ENCODE results near the gene KRTAP1-4. TPM values are rescaled to one million over a fixed set of nuclear protein-coding genes. Genes with fewer than 3 reads are reported as not detected.
"Not testable (repeated sequence)": the region's sequence is repeated elsewhere in the genome, so short reads cannot be mapped to it uniquely, and the experiment has no call there.

Gene KRTAP1-4
- polyA plus RNA-seq (ENCODE audit: insufficient read length), result not detected

- DNase-seq (ENCODE audit: low read depth), result no peak
These were observed at the start of gene KRTAP1-4 for GRCh38 chr17:41029633-41030245. Gene KRTAP1-4 (minus strand): TSS chr17:41030195. CDS start chr17:41030078, 117 bp downstream.

DNA sequence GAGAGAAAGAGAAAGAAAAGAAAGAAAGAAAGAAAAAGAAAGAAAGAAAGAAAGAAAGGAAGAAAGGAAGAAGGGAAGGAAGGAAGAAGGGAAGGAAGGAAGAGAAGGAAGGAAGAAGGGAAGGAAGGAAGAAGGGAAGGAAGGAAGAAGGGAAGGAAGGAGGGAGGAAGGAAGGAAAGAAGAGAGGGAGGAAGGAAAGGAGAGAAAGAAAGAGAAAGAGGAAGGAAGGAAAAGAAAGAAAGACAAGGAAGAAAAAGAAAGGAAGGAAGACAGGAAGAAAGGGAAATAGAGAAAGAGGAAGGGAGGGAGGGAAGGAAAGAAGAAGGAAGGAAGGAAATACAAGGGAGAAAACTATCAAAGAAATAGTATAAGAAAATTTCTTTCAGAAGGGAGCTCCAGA, 46.8 kb upstream of the KRTAP1-4 start:
- no peak for DNase-seq (ENCODE audit: low read depth)

DNA sequence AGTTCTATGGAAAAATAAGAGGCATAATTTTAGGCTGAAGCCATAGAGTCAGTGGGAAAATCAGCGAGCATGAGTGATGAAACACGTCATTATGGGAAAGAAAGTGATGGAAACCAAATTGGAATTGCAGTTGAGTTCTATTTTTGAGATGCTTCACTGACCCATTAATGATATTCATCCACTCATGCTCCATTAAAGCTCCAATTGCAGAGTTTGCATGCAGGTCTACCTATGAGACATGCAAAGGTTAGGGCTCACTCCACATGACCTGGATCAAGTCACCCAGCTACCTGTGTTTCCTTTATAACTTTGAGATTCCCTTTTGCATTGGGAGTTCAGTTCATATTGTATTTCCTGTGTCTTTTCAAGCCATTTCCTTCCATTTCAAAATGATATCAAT, 43.7 kb upstream of the KRTAP1-4 start:
- DNase-seq (ENCODE audit: low read depth), result no peak

- DNase-seq (ENCODE audit: low read depth), result no peak
These were observed 41.8 kb upstream of the KRTAP1-4 start for GRCh38 chr17:41071606-41072360.

GRCh38 chr17:41069031-41069430, 39.0 kb upstream of the KRTAP1-4 start:
- DNase-seq (ENCODE audit: low read depth), result no peak

DNA sequence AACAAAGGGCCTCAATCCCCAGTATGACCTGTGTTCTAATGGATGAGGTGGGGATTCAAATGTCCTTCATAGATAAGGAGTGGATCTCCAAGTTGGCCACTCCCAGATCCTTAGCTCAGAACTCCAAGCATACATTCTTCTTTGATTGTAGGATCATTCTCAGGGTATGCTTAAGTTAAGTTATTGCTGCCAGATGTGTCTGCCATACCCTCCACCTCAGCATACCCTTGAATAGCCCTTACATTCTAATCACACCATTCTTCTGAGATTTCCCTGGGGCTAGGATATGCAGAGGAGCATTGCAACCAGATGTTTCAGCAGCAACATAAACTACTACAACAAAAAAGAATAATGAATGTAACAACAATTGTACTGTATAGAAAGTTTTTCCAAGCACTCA, 37.3 kb upstream of the KRTAP1-4 start:
- DNase-seq (ENCODE audit: low read depth), result no peak

DNA sequence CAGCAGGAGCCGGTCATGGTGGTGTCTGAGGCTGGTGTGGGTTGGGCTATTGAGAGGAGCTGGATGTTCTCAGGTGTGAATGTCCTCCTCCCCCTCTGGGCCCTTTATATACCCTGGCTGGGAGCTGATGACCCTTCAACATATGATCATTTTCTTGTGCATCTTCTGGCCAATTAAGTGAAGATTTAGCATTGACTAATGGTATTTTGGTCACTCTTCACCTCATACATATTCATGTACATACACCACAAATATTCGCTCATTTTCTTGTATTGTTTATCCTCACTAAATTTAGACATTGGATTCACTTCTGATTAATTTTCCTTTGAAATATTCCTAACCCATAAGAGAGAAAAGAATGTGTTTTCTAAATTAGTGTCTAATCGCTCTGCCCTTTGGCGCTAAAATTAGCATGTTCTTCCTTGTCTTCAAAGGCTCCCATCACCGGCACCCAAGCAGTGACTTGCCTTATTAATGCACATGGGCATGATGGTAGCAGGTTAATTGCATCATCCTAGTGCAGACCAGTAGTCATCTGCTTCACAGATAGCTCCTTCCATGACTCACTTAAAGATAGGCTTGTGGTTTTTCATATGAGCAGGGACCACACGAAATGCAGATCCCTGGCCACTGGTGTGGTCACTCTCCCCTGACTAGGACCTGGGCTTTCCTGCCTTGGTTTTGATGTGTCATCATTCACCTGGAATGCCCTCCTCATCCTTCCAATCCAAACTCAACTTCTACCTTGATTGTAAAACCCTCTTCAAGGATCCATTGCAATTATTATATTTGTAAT, 36.0 kb upstream of the KRTAP1-4 start, which contains the start of gene KRTAP2-4:
TSS of gene KRTAP2-4 (minus strand) at position 51 of the 796 bp plus-strand sequence. CDS start at position 17, 34 bp downstream.
- DNase-seq (ENCODE audit: low read depth), result no peak

DNA sequence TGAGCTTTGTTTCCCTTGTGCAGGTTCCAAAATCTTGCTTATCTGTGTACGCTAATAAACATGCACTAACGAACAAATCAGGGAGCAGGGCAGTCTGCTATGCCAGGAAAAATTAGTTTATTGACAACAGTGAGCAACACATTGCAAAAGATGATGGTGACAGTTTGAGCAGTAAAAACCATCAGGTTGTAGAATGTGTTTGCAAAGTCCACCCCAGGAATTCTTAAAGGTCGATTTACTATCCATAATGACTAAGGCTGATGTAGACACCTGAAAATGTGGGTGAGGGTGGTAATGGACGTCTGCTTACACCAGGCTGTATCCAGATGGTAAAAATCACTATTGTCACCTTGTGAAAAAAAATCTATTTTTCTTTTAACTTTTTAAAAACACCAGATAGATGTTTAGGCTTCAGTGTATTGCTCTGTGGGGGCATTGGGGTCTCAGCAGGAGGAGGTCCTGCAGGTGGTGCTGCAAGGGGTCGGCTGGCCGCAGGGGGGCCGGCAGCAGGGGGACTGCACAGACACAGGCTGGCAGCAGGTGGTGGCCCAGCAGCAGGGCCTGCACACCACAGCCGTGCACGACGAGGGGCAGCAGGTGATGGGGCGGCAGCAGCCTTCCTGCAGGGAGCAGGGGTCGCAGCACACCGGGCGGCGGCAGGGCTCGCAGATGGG, 35.2 kb upstream of the KRTAP1-4 start:
- DNase-seq (ENCODE audit: low read depth), result not testable (repeated sequence)

DNA sequence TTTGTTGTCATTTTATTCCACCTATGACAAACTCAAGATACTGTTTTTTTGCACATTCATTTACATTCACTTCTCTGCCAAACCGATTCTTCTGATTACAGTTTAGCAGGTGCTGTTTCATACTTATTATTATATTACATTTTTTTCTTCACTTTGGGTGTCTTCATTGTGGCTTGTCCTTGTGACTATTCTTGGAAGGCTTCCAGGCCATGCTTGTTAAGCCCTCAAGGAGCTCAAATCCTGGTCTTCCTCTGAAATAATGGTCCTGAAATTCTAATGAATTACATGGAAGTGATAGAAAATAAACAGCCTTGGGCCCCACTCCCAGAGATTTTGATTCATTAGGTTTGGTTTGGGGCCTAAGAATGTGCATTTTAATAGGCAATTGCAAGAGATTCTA, 34.3 kb upstream of the KRTAP1-4 start:
- DNase-seq (ENCODE audit: low read depth), result no peak

- DNase-seq (ENCODE audit: low read depth), result no peak
These were observed 33.5 kb upstream of the KRTAP1-4 start for GRCh38 chr17:41063449-41063848.

DNA sequence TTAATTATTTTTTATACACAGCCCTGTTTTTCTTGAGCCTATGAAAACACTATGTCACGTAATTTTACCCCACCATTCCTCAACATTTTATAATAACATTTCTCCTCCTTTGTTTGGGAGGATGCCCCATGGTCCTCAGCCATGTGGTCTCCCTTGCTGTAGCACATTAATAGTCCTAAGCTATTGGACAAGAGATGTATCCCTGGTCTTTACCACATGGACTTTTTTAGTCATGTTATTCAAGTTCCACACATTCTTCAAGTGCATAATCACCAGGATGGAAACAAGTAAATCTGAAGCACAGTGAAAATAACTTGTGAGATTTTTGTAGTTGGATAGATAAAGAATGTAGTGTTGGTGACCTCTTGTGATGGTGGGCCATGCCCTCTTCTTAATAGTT, 32.0 kb upstream of the KRTAP1-4 start:
- DNase-seq (ENCODE audit: low read depth), result no peak

DNA sequence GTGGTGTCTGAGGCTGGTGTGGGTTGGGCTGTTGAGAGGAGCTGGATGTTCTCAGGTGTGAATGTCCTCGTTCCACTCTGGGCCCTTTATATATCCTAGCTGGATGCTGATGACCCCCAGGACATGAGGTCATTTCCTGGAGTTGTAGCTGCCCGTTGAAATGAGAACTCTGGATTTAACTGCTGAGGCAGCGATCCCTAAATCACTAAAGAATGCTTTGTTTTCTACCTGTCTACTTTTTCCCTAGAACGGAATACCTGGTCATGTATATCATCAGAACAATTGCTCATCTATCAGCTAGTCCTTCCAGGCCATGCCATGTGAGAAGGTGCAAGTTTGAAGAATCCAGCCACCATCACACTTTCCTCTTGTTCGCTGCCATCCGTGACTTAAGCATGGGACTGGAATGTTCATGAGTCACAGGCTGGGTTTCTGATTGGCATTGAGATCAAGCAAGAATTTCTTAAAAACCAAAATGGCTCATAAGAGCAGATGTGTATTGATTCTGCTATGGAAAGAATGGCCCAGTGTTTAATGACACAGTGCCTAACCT, 30.1 kb upstream of the KRTAP1-4 start, which contains the start of gene KRTAP2-3:
TSS of gene KRTAP2-3 (minus strand) at position 63 of the 553 bp plus-strand sequence. CDS start 64 bp downstream, outside the sequence.
- DNase-seq (ENCODE audit: low read depth), result no peak

DNA sequence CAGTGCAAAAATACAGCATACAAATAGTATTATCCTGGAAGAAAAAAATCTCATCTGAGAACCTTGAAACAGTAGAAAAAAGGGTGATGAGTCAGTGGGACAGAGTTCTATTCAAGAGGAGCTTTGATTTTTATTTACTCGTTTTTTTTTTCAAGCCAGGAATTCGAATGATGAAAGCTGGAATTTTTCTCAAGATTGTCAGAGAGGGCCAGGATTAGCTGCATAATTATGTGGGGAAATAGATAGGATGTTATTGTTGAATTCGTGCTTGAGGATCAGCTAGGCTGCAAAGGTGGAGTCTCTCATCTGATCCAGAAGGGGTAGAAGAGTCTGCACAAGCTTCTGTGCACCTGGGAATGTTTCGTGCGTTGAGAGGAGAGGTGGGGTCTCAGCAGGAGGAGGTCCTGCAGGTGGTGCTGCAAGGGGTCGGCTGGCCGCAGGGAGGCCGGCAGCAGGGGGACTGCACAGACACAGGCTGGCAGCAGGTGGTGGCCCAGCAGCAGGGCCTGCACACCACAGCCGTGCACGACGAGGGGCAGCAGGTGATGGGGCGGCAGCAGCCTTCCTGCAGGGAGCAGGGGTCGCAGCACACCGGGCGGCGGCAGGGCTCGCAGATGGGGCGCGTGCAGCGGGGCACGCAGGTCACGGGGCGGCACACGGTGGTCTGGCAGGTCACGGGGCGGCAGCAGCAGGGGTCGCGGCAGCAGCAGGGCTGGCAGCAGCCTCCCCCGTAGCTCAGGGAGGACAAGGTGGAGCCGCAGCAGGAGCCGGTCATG, 29.5 kb upstream of the KRTAP1-4 start:
- not testable (repeated sequence) for DNase-seq (ENCODE audit: low read depth)

DNA sequence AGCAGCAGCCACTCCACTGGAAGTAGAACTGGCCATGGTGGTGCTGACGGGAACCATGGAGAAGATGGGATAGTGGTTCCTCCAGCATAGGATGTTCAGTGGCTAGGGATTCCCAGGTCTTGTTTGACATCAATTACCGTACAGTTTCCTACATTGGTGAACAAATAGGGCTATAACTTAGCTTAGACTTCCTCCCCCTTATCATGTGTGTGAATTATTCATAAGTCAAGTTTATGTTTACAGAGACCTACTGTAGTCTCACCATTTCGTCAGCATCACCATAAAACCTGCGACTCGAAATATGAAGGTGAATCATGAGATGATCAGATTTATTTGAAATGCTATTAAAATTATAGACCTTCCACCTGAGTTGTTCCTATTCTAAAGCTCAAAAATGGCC, 28.7 kb upstream of the KRTAP1-4 start:
- no peak for DNase-seq (ENCODE audit: low read depth)

- DNase-seq (ENCODE audit: low read depth), result no peak
These were observed 27.6 kb upstream of the KRTAP1-4 start for GRCh38 chr17:41057547-41057946.

- DNase-seq (ENCODE audit: low read depth), result not testable (repeated sequence)
These were observed 25.1 kb upstream of the KRTAP1-4 start, which contains the start of gene KRTAP2-2 for GRCh38 chr17:41055130-41055529. Gene KRTAP2-2 (minus strand): TSS chr17:41055230. CDS start chr17:41055211, 19 bp downstream.

GRCh38 chr17:41054556-41054955, 24.6 kb upstream of the KRTAP1-4 start:
- DNase-seq (ENCODE audit: low read depth), result not testable (repeated sequence)

DNA sequence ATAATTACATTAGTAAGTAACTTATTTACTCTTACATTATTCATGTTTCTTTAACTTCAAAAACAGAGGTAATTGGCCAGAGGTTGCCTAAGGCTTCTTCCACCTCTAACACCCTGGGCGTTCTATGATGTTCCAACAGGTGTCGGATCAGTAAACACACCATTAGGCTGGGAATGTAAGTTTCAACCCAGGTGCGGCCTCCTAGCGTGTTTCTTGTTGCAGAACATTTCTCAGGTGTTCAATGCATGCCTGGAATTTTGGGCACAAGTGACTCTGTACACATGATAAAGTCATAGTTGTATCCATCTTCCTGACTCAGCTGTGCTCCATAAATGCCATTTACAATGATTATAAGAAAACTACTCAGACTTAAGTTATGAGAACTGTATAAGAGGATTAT, 24.0 kb upstream of the KRTAP1-4 start:
- no peak for DNase-seq (ENCODE audit: low read depth)

DNA sequence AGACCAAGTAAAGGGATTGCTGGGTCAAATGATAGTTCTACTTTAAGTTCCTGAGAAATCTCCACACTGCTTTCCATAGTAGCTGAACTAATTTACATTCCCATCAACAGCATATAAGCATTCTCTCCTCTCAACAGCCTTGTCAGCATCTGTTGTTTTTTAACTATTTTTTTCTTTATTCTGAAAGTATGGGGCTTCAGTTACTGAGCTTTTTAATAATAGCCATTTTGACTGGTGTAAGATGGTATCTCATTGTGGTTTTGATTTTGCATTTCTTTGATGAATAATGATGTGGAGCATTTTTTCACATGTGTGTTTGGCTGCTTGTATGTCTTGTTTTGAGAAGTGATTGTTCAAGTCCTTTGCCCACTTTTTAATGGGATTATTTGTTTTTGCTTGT, 22.6 kb upstream of the KRTAP1-4 start:
- DNase-seq (ENCODE audit: low read depth), result no peak

DNA sequence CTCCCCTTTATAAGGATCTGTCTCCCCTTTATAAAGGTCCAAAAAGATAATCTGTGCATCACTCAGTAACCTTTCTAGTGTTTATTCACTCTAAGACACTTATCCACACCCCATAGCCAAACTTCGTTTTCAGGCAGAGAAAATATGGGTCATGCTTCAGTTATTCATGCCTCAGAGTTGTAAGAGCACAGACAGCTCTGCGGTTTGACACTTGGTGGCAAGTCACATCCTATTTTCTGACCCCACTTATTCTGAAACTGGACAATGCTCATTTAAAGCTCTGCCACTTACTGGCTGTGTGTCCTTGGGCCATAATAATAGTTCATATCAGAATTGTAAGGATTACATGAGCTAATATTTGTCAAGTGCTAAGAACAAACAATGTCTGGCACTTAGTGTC, 19.1 kb upstream of the KRTAP1-4 start:
- no peak for DNase-seq (ENCODE audit: low read depth)
